ENCODE results near the gene TANK.
"Not testable (repeated sequence)": the region's sequence is repeated elsewhere in the genome, so short reads cannot be mapped to it uniquely, and the experiment has no call there.

The TANK gene

DNA sequence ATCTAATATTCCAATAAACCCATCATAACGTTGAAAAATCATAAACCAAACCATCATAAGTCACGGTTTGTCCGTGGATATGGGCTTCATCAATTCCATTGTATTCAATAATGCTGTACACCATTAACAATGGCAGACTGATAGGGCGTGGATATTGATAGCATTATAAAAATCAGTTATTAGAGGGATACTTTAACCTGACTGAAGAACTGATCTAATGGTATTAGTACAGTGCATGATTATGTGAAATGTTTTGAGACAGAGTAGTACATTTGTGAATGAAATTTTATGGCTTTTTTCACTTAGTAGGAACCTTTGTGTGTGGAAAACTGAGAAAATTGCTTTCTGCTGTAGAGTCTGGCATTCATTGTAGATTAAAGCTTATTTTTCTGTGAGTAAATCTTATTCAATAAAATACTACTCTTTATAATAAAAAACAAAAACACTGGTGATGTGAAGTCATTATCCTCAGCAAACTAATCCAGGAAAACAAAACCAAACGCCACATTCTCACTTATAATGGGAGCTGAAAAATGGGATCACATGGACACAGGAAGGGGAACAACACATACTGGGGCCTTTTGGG, 119.1 kb downstream of the TANK start:
- DNase-seq, result not testable (repeated sequence)

GRCh38 chr2:161280906-161281323, 120.7 kb downstream of the TANK start:
- not testable (repeated sequence) for DNase-seq

- DNase-seq, result not testable (repeated sequence)
Measured at GRCh38 chr2:161281615-161282310, 121.5 kb downstream of the TANK start.

GRCh38 chr2:161282311-161282644, 122.0 kb downstream of the TANK start:
- not testable (repeated sequence) for DNase-seq

GRCh38 chr2:161283926-161284325, 123.7 kb downstream of the TANK start:
- no peak for DNase-seq

Measured in NCI-H2171 treated with DMSO at 0.1 percent for 48 hours (cell line).